ENCODE measurements around the gene ADCY9. TPM values are rescaled to one million over a fixed set of nuclear protein-coding genes. Genes with fewer than 3 reads are reported as not detected.

Gene ADCY9
- total RNA-seq = 1 to 10 TPM; 7.1 to 7.4 TPM
- polyA plus RNA-seq (2013, experiment 1 of 2) = 5.0 TPM
- polyA plus RNA-seq (2013, experiment 2 of 2) = 6.5 TPM
- total RNA-seq = 7.5 to 36.7 (median 17.2) reads per million in 172 experiments

GRCh38 chr16:4116325-4117249 lies at the start of gene ADCY9:
Gene ADCY9, minus strand, starts transcription at chr16:4116442. Its CDS starts 1,000 bp downstream, at chr16:4115442.
- Histone ChIP-seq H3K27ac (ENCODE audit: low read depth in 1 of 2, low read length in 2 of 2) (no peak within 1 kb of the TSS), H3K9me3 (ENCODE audit: control insufficient read depth in 1 of 2, insufficient read depth in 1 of 2, low read length in 2 of 2) (no peaks in the 10 kb centered on the region), H3K4me3 (ENCODE audit: low read length) (peak within 1 kb of the TSS; percentile 62), H3K27me3 (ENCODE audit: control insufficient read depth in 1 of 2, insufficient read depth in 2 of 2, low read length in 2 of 2) (no peaks in the 10 kb centered on the region), H3K36me3 (ENCODE audit: insufficient read depth, low read length) (no peaks in the 10 kb centered on the region), H3K4me1 (ENCODE audit: insufficient read depth, low read length) (peaks cover 42% of the 10 kb centered on the region)
- intact Hi-C loops (cut with DNase I, micrococcal nuclease) = loop anchor here (1.0 to 10.0 kb wide), 4 partner anchors 66 to 301 kb away; partner anchors contain the start of gene CORO7 (in 1 of the 2)
- peaks cover 5% of the 10 kb centered on the region for H3K36me3 Mint-ChIP-seq (ENCODE audit: low read depth)
- no peaks in the 10 kb centered on the region for H3K27me3 Mint-ChIP-seq
- CTCF ChIA-PET = interaction anchor here (3.8 kb wide), 1 partner anchor 138 kb away, joined by 12 read pairs; no protein-coding TSS in a partner anchor
- POLR2A ChIA-PET = interaction anchor here (2.0 to 3.2 kb wide), 2 partner anchors 137 to 156 kb away, joined by 8 to 25 read pairs; partner anchors contain the start of gene TFAP4
- DNase-seq (peak; percentile 53 to 94 (median 74)), ATAC-seq (ENCODE audit: poor library complexity) (peak; percentile 62)
- TF ChIP-seq CTCF (IDR thresholded peaks at IDR 0.05) = no peak
- no peaks in the 10 kb centered on the region for H3K9me3 Mint-ChIP-seq
- peak within 1 kb of the TSS; percentile 69 for H3K27ac Mint-ChIP-seq
- H3K4me3 Mint-ChIP-seq = peak within 1 kb of the TSS; percentile 96
- peaks cover 38% of the 10 kb centered on the region for H3K4me1 Mint-ChIP-seq (ENCODE audit: low read depth)

- Histone ChIP-seq H3K9me3 (ENCODE audit: control insufficient read depth in 1 of 2, insufficient read depth in 1 of 2, low read length in 2 of 2) (no peaks in the 10 kb centered on the region), H3K27ac (ENCODE audit: low read depth in 1 of 2, low read length in 2 of 2) (no peak overlapping the region), H3K27me3 (ENCODE audit: control insufficient read depth in 1 of 2, insufficient read depth in 2 of 2, low read length in 2 of 2) (no peaks in the 10 kb centered on the region), H3K36me3 (ENCODE audit: insufficient read depth, low read length) (no peaks in the 10 kb centered on the region), H3K4me1 (ENCODE audit: insufficient read depth, low read length) (no peaks in the 10 kb centered on the region), H3K4me3 (ENCODE audit: low read length) (no peak overlapping the region)
- no peak for TF ChIP-seq CTCF (IDR thresholded peaks at IDR 0.05)
- intact Hi-C loops (cut with DNase I, micrococcal nuclease) = no loop called here
- Mint-ChIP-seq H3K36me3 (ENCODE audit: low read depth) (no peaks in the 10 kb centered on the region), H3K27me3 (no peaks in the 10 kb centered on the region), H3K9me3 (no peaks in the 10 kb centered on the region), H3K4me3 (no peak overlapping the region), H3K4me1 (ENCODE audit: low read depth) (peaks cover 7% of the 10 kb centered on the region), H3K27ac (no peak overlapping the region)
- peak; percentile 70 for ATAC-seq (ENCODE audit: poor library complexity)
- DNase-seq = peak in 1 of 14 experiments; percentile 32
- CTCF ChIA-PET = no interaction called here
- POLR2A ChIA-PET = no interaction called here
These were observed 44.6 kb upstream of the ADCY9 start for GRCh38 chr16:4160658-4161430.

GRCh38 chr16:4159726-4160125 lies 43.5 kb upstream of the ADCY9 start:
- Histone ChIP-seq H3K9me3 (ENCODE audit: control insufficient read depth in 1 of 2, insufficient read depth in 1 of 2, low read length in 2 of 2) (no peaks in the 10 kb centered on the region), H3K4me3 (ENCODE audit: low read length) (no peak overlapping the region), H3K36me3 (ENCODE audit: insufficient read depth, low read length) (no peaks in the 10 kb centered on the region), H3K27me3 (ENCODE audit: control insufficient read depth in 1 of 2, insufficient read depth in 2 of 2, low read length in 2 of 2) (no peaks in the 10 kb centered on the region), H3K27ac (ENCODE audit: low read depth in 1 of 2, low read length in 2 of 2) (no peak overlapping the region), H3K4me1 (ENCODE audit: insufficient read depth, low read length) (no peaks in the 10 kb centered on the region)
- no peaks in the 10 kb centered on the region for H3K36me3 Mint-ChIP-seq (ENCODE audit: low read depth)
- ATAC-seq (ENCODE audit: poor library complexity) (no peak), DNase-seq (no peak)
- POLR2A ChIA-PET = no interaction called here
- H3K27ac Mint-ChIP-seq = no peak overlapping the region
- H3K9me3 Mint-ChIP-seq = no peaks in the 10 kb centered on the region
- H3K4me1 Mint-ChIP-seq (ENCODE audit: low read depth) = peaks cover 7% of the 10 kb centered on the region
- intact Hi-C loops (cut with DNase I, micrococcal nuclease) = loop anchor here in 1 of 2 experiments (10.0 kb wide), 1 partner anchor 75 kb away; no protein-coding TSS in a partner anchor
- CTCF ChIA-PET = no interaction called here
- H3K4me3 Mint-ChIP-seq = no peak overlapping the region
- no peak for TF ChIP-seq CTCF (IDR thresholded peaks at IDR 0.05)
- no peaks in the 10 kb centered on the region for H3K27me3 Mint-ChIP-seq
